T-helper 1 cell (primary cell): ENCODE measurements around the gene PDE6D.
"Not testable (repeated sequence)": the region's sequence is repeated elsewhere in the genome, so short reads cannot be mapped to it uniquely, and the experiment has no call there.

Experiments used
- DNase-seq, 5 donors: peaks; one replicate each; pipeline ENCODE4 v3.0.0-alpha.2; 2012 to 2020

The PDE6D gene

DNA sequence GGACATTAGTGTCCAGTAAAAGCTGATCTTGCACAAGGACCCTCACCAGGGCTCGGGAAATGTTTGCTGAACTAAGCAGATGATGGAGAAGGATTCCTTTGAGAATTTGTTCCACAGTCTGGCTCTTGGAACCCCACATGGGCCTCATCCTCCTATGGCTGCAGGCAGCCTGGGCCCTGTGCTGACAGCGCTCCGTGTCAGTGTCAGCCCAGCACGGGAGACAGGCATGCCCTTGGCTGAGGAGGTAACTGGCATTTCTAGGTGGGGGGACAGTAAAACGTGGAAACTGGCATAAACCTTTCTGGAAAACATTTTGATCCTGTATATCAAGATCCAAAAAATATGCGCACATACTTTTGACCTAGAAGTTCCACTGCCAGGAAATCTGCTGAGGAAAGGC, 62.3 kb downstream of the PDE6D start:
- DNase-seq = no peak

- no peak for DNase-seq
Observed at GRCh38 chr2:231717281-231718171, 63.6 kb downstream of the PDE6D start.

DNA sequence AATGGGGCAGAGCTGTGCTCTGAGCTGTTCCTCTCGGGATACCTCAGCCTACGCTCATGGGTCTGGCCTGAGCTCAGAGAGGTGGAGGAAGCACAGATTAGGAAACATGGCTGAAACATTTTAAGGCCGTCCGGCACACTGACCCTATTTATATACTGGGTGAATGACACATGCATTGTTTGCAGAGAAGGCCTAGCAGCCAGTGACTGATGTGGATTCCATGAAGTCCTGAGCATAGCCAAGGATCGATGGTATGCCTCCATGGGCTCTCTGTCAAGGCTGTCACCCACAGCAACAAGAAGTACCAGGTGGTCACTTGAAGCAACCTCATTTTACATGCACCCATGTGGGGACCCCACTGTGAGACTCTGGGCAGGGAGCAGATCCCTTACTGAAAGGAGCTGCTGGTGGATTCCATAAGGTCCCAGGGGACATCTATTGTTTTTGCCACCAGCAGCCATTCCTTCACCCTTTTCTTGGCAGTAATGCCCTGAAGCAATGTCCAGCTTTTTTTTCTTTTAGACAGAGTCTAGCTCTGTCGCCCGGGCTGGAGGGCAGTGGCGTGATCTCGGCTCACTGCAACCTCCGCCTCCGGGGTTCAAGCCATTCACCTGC, 64.3 kb downstream of the PDE6D start:
- DNase-seq = no peak

GRCh38 chr2:231715988-231716616, 65.0 kb downstream of the PDE6D start:
- DNase-seq = no peak

GRCh38 chr2:231715499-231715837, 65.6 kb downstream of the PDE6D start:
- no peak for DNase-seq

GRCh38 chr2:231714639-231715498, 66.2 kb downstream of the PDE6D start:
- DNase-seq = peak; percentile 51 to 80 (median 64)

DNA sequence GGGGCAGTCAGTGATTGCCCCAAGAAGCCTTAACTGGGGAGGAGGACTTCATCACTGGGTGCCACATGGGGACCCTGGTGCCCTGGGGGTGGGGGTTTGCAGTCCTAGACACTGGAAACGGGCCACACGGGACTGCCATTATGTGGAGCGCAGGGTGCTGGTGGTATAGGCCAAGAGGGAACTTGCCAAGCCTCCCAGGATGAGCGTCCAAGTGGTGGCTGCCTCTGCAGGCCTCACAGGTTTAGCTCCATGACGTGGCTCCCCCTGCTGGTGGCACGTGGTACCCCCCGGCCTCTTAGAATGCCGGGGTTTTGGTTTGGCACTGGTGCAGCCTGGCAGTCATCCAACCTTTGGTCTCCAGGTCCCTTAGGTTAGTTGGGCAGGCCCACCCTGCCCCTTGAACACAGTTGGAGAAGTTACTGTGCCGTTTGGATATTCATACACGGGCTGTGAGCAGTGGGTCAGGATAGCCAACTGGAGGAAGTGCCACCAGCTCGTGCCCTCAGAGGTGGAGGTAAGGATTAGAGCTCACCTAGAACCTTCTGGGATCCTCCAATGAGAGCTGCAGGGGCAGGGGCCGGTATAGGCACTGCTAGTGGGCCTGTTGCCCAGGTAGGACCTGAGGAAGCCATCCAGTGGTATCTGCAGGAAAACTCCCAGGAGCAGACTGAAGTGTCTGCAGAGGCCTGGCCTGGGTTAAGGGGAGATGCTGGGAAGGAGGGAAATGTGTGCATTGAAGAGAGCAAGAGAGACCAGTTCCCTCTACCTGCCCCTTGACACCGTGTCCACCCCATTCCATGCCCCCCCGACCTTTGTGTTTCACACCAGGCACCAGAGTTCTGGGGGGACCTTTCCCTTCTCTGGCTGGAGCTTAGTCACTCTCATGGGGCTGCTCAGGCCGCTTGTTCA, 67.1 kb downstream of the PDE6D start:
- DNase-seq = peak; percentile 78 to 91 (median 85)

DNA sequence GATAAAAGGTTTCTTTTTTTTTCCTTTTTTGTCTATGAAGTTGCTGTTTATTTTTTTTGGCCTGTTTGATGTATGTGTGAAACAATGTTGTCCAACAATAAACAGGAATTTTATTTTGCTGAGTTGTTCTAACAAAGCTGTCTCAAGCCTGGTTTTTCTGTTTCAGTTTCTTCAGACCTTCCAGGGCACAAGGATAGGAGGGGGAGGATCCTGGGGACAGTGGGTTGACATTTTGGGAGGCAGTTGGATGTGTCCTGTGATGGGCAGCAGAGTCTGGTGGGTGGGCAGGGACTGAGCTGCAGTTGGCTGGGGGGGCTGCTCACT, 67.7 kb downstream of the PDE6D start:
- DNase-seq = not testable (repeated sequence)

DNA sequence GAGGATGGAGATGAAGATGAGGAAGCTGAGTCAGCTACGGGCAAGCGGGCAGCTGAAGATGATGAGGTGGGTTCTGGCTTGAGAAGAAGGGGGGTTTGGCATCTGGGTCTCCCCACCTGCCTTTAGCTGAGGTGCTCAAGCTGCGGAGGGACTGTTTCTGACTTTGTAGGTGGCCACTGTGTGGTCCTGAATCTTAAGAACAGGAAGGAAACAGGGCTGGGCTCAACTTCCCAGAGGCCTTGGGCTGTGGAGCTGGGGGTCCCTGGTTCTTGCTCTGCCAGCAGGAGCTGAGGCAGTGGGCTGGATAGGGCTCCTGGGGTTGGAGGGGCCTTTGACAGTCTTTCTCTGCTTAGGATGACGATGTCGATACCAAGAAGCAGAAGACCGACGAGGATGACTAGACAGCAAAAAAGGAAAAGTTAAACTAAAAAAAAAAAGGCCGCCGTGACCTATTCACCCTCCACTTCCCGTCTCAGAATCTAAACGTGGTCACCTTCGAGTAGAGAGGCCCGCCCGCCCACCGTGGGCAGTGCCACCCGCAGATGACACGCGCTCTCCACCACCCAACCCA, 68.5 kb downstream of the PDE6D start:
- peak in 3 of 5 donors; percentile 32 to 45 (median 40) for DNase-seq

GRCh38 chr2:231711677-231712450, 69.2 kb downstream of the PDE6D start:
- DNase-seq = peak in 3 of 5 donors; percentile 12 to 30 (median 29)

- DNase-seq = peak in 2 of 5 donors; percentile 17 to 27
Observed at GRCh38 chr2:231710799-231711676, 70.0 kb downstream of the PDE6D start.

DNA sequence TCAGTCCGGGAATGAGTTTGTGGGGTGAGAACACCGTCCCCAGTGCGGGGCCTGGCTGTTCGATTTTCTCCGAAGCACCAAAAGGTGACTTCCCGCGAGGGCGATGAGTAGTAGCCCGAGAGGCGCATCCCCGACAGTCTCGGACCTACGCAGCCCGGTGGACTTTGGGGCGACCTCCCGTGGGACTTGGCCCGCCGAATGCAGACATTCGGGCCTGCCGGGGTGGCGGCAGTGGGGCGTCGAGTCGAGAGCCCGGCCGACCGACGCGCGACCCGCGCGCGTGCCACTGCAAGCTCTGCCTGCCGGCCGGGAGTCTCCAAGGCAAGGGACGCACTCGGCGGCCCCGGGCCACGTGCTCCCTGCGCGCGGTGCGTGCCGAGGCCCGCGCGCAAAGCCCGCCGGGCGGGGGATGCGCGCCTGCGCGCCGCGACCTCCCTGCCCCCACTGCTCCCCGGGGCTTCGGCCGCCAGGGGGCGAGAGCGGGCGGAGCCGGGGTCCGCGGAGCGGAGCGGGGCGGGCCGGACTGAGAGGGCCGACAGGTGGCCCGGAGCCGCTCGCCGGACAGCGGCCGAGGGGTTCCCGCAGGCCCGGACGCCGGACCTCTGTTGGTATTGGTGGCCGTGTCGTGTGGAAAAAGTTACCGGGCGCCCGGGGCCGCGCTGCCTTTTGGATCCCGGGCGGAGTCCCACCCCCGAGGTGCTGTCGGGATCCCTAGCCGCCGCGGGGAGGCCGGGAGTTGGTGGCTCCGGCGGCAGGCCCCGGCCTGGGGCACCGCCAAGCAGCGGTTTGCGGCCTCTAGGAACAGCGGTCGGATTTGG, 70.9 kb downstream of the PDE6D start:
- DNase-seq = peak; percentile 71 to 86 (median 79)

DNA sequence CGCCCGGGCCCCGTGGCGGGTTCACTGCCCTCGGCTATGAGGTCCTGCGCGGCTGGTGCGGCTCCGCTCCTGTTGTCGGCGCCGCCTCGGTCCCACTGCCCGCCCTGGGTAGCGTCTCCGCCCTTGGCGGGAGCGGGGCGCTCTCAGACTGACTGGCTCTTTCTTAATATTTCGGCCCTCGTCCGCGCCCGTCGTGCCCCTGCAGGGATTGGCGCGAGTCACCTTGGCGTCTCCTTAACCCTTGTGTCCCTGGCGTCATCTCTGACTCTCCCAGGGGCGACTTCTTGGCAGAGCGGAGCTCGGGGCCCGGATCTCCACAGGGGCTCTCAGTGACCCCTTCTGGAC, 71.5 kb downstream of the PDE6D start:
- DNase-seq = peak in 2 of 5 donors; percentile 32 to 46

GRCh38 chr2:231708773-231709635, 72.1 kb downstream of the PDE6D start:
- DNase-seq = peak; percentile 29 to 65 (median 50)

DNA sequence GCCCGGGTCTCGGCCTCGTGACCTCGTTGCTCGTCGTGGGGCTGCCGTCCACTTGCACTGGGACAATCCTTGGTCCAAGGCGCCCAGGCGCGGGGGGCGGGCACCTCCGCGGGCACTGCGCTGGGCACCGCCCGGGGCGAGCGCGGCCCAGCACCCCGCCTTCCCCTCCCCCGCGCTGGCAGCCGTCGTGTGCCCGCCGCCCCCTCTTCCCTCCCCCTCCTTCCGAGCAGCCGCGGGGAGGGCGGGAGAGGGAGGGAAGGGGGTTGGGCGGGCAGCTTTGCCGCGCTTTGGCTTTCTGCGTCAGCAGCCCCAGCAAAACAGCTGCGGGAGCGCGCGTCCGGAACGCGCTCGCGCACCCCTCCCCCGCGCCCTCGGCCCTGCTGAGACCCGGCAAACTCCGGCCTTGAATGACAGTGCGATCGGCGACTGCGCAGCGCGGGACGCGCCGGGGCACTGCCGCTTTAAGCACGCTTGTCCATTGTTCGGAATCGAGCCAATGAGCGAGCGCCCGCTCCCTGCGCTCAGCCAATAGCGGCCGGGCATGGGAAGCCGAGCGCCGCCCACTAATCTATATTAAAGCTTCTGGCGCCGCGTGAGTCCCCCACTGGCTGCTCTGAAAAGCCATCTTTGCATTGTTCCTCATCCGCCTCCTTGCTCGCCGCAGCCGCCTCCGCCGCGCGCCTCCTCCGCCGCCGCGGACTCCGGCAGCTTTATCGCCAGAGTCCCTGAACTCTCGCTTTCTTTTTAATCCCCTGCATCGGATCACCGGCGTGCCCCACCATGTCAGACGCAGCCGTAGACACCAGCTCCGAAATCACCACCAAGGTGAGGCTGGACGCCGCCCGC, 72.9 kb downstream of the PDE6D start, which contains the start of gene PTMA:
Gene PTMA, plus strand, starts transcription at position 599 of the 846 bp plus-strand sequence. Its CDS starts 182 bp downstream, at position 781.
- DNase-seq = peak; percentile 98 to 100 (median 99)

DNA sequence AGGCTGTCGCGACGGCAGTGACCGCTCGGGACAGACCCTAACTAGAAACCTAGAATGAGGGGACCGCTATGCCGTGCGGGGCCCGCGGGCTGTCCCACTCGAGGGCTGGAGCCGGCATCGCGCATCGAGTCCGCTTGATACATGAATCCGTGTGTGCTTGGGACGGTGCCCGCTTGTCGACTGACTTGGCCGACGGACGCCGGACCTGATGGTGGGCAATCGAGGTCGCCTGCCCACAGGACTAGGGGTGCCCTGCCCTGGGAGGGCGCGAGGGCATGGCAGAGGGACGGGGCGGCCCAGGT, 73.5 kb downstream of the PDE6D start:
- peak in 1 of 5 donors; percentile 55 for DNase-seq
